HG02610 (cell line): Measurements from ENCODE around the gene ADGRD1.

Experiments used
- ATAC-seq: cut with Tn5 transposase; IDR thresholded peaks from one replicate; pipeline ENCODE4 v1.9.1; 2021; ENCODE audit warnings: mild to moderate bottlenecking, moderate library complexity; ENCODE audit not compliant: unreplicated experiment

Gene ADGRD1

GRCh38 chr12:131005161-131006035 is 51.7 kb downstream of the ADGRD1 start:
- no peak for ATAC-seq

GRCh38 chr12:131006036-131006735 is 52.5 kb downstream of the ADGRD1 start:
- ATAC-seq: no peak

- no peak for ATAC-seq
Observed at GRCh38 chr12:131007031-131007739, 53.5 kb downstream of the ADGRD1 start.

- ATAC-seq: no peak
Observed at GRCh38 chr12:131007740-131008117, 54.0 kb downstream of the ADGRD1 start.

- ATAC-seq: no peak
Observed at GRCh38 chr12:131008131-131008912, 54.6 kb downstream of the ADGRD1 start.

GRCh38 chr12:131008913-131009270 is 55.2 kb downstream of the ADGRD1 start:
- no peak for ATAC-seq

GRCh38 chr12:131009595-131010395 is 56.1 kb downstream of the ADGRD1 start:
- no peak for ATAC-seq

GRCh38 chr12:131010396-131011131 is 56.9 kb downstream of the ADGRD1 start:
- ATAC-seq: no peak

- ATAC-seq: no peak
Observed at GRCh38 chr12:131011165-131012079, 57.7 kb downstream of the ADGRD1 start.

- no peak for ATAC-seq
Observed at GRCh38 chr12:131012279-131013069, 58.8 kb downstream of the ADGRD1 start.

GRCh38 chr12:131013118-131013517 is 59.4 kb downstream of the ADGRD1 start:
- ATAC-seq: no peak

GRCh38 chr12:131014343-131014742 is 60.6 kb downstream of the ADGRD1 start:
- no peak for ATAC-seq

- no peak for ATAC-seq
Observed at GRCh38 chr12:131015581-131016337, 62.1 kb downstream of the ADGRD1 start.

GRCh38 chr12:131017477-131017991 is 63.8 kb downstream of the ADGRD1 start:
- no peak for ATAC-seq

GRCh38 chr12:131018019-131018620 is 64.4 kb downstream of the ADGRD1 start:
- ATAC-seq: no peak

- no peak for ATAC-seq
Observed at GRCh38 chr12:131018808-131019397, 65.2 kb downstream of the ADGRD1 start.
